Measurements from ENCODE around the gene ACOT7.

ACOT7 gene

GRCh38 chr1:6423321-6423999, 29.9 kb upstream of the ACOT7 start:
- H3K4me3 ChIP-seq (ENCODE audit: low read length) = no peak overlapping the region
- no peak for TF ChIP-seq EZH2phosphoT487 (IDR thresholded peaks at IDR 0.05; ENCODE audit: low read length)
- TF ChIP-seq EZH2 (optimal IDR thresholded peaks at IDR 0.05; ENCODE audit: low read depth, low read length) = no peak
- TF ChIP-seq, protein P1, sequence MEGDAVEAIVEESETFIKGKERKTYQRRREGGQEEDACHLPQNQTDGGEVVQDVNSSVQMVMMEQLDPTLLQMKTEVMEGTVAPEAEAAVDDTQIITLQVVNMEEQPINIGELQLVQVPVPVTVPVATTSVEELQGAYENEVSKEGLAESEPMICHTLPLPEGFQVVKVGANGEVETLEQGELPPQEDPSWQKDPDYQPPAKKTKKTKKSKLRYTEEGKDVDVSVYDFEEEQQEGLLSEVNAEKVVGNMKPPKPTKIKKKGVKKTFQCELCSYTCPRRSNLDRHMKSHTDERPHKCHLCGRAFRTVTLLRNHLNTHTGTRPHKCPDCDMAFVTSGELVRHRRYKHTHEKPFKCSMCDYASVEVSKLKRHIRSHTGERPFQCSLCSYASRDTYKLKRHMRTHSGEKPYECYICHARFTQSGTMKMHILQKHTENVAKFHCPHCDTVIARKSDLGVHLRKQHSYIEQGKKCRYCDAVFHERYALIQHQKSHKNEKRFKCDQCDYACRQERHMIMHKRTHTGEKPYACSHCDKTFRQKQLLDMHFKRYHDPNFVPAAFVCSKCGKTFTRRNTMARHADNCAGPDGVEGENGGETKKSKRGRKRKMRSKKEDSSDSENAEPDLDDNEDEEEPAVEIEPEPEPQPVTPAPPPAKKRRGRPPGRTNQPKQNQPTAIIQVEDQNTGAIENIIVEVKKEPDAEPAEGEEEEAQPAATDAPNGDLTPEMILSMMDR (IDR thresholded peaks at IDR 0.05; ENCODE audit: low read length) = peak; percentile 83
- no peaks in the 10 kb centered on the region for H3K4me1 ChIP-seq (ENCODE audit: low read length)
- H3F3A ChIP-seq (ENCODE audit: insufficient read depth, low read length) = no peaks in the 10 kb centered on the region
- H2AFZ ChIP-seq (ENCODE audit: low read length) = no peak overlapping the region
- no peaks in the 10 kb centered on the region for H3K79me2 ChIP-seq (ENCODE audit: low read length)
- H3K9me2 ChIP-seq (replicated peaks; ENCODE audit: insufficient read depth, low read length) = no peaks in the 10 kb centered on the region
- DNase-seq = peak; percentile 54
- no peaks in the 10 kb centered on the region for H3K36me3 ChIP-seq (replicated peaks; ENCODE audit: insufficient read depth, low read length)
- peak overlapping the region; percentile 8; the same call in 1 of the 2 replicates for H3K4me2 ChIP-seq (ENCODE audit: low read depth, low read length)
- no peaks in the 10 kb centered on the region; the same call in 1 of the 2 replicates for H4K20me1 ChIP-seq (ENCODE audit: insufficient read depth, low read length)
- no peaks in the 10 kb centered on the region for H3K9me3 ChIP-seq (replicated peaks; ENCODE audit: insufficient read depth, low read length)
- no peak overlapping the region for H3K27ac ChIP-seq (ENCODE audit: low read length)
- H3K9ac ChIP-seq (ENCODE audit: low read length) = no peak overlapping the region
- peaks cover 94% of the 10 kb centered on the region for H3K27me3 ChIP-seq (replicated peaks; ENCODE audit: insufficient read depth, low read length)

GRCh38 chr1:6421266-6421665, 27.7 kb upstream of the ACOT7 start:
- H3K27ac ChIP-seq (ENCODE audit: low read length) = no peak overlapping the region
- no peaks in the 10 kb centered on the region; the same call in 1 of the 2 replicates for H4K20me1 ChIP-seq (ENCODE audit: insufficient read depth, low read length)
- no peaks in the 10 kb centered on the region for H3K4me1 ChIP-seq (ENCODE audit: low read length)
- DNase-seq = no peak
- no peak overlapping the region for H3K4me3 ChIP-seq (ENCODE audit: low read length)
- TF ChIP-seq EZH2phosphoT487 (IDR thresholded peaks at IDR 0.05; ENCODE audit: low read length) (no peak), EZH2 (optimal IDR thresholded peaks at IDR 0.05; ENCODE audit: low read depth, low read length) (no peak)
- TF ChIP-seq, protein P1 (IDR thresholded peaks at IDR 0.05; ENCODE audit: low read length) = no peak
- no peaks in the 10 kb centered on the region for H3F3A ChIP-seq (ENCODE audit: insufficient read depth, low read length)
- no peak overlapping the region for H3K9ac ChIP-seq (ENCODE audit: low read length)
- H3K4me2 ChIP-seq (ENCODE audit: low read depth, low read length) = no peak overlapping the region
- no peaks in the 10 kb centered on the region for H3K36me3 ChIP-seq (replicated peaks; ENCODE audit: insufficient read depth, low read length)
- H3K9me2 ChIP-seq (replicated peaks; ENCODE audit: insufficient read depth, low read length) = no peaks in the 10 kb centered on the region
- no peak overlapping the region for H2AFZ ChIP-seq (ENCODE audit: low read length)
- peaks cover 94% of the 10 kb centered on the region for H3K27me3 ChIP-seq (replicated peaks; ENCODE audit: insufficient read depth, low read length)
- H3K9me3 ChIP-seq (replicated peaks; ENCODE audit: insufficient read depth, low read length) = no peaks in the 10 kb centered on the region
- H3K79me2 ChIP-seq (ENCODE audit: low read length) = no peaks in the 10 kb centered on the region

- TF ChIP-seq EZH2phosphoT487 (IDR thresholded peaks at IDR 0.05; ENCODE audit: low read length) (no peak), EZH2 (optimal IDR thresholded peaks at IDR 0.05; ENCODE audit: low read depth, low read length) (no peak)
- TF ChIP-seq, protein P1 (IDR thresholded peaks at IDR 0.05; ENCODE audit: low read length) = no peak
- H3K4me3 ChIP-seq (ENCODE audit: low read length) = no peak overlapping the region
- H4K20me1 ChIP-seq (ENCODE audit: insufficient read depth, low read length) = no peaks in the 10 kb centered on the region
- H3F3A ChIP-seq (ENCODE audit: insufficient read depth, low read length) = no peaks in the 10 kb centered on the region
- H3K27me3 ChIP-seq (replicated peaks; ENCODE audit: insufficient read depth, low read length) = peaks cover 94% of the 10 kb centered on the region
- no peaks in the 10 kb centered on the region for H3K9me2 ChIP-seq (replicated peaks; ENCODE audit: insufficient read depth, low read length)
- no peak overlapping the region for H3K27ac ChIP-seq (ENCODE audit: low read length)
- DNase-seq = no peak
- H3K36me3 ChIP-seq (replicated peaks; ENCODE audit: insufficient read depth, low read length) = no peaks in the 10 kb centered on the region
- no peaks in the 10 kb centered on the region for H3K4me1 ChIP-seq (ENCODE audit: low read length)
- H2AFZ ChIP-seq (ENCODE audit: low read length) = no peak overlapping the region
- no peak overlapping the region for H3K9ac ChIP-seq (ENCODE audit: low read length)
- no peak overlapping the region for H3K4me2 ChIP-seq (ENCODE audit: low read depth, low read length)
- H3K79me2 ChIP-seq (ENCODE audit: low read length) = no peaks in the 10 kb centered on the region
- no peaks in the 10 kb centered on the region for H3K9me3 ChIP-seq (replicated peaks; ENCODE audit: insufficient read depth, low read length)
These were observed 27.0 kb upstream of the ACOT7 start for GRCh38 chr1:6420454-6421042.
